AG20443 (cell line): ENCODE results near the gene DLG2.
"Not testable (repeated sequence)": the region's sequence is repeated elsewhere in the genome, so short reads cannot be mapped to it uniquely, and the experiment has no call there.

ENCODE experiments used
- DNase-seq: peaks from one replicate; pipeline ENCODE4 v3.0.0; 2012; ENCODE audit warnings: low spot score, mixed read lengths

DLG2 gene

DNA sequence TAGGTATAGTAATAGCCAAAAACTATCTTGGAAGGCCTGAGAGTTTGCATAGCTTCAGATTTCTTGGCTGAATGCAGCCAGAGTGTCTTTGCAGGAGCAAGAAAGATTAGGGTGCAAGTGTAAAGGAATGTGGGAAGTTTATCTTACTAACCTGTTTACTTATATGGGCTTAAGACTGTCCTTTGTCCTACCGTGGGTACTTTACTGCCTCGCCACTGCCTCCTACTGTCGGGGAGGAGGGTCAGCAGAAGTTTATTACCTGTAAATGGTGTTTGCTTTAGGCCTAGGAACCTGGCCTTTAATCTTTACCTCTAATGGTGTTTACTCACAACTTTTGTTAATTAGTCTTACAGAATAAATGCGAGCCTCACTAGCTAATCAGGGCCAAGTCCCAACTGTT, 633.8 kb downstream of the DLG2 start:
- peak; percentile 17 for DNase-seq

DNA sequence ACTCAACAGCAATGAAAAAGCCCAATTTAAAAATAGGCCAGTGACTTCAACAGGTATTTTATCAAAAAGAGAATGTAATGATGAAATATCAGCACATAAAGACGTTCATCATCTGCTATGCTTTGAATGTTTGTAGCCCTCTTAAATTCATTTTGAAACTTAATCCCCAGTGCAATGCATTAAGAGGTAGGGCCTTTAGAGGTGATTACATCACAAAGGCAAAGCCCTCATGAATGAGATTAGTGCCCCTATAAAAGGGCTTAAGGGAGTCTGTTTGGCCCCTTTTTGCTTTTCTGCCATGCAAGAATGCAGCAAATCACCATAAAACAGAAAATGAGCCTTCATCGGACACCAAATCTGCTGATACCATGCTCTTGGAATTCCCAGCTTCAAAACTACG, 637.0 kb downstream of the DLG2 start:
- no peak for DNase-seq

DNA sequence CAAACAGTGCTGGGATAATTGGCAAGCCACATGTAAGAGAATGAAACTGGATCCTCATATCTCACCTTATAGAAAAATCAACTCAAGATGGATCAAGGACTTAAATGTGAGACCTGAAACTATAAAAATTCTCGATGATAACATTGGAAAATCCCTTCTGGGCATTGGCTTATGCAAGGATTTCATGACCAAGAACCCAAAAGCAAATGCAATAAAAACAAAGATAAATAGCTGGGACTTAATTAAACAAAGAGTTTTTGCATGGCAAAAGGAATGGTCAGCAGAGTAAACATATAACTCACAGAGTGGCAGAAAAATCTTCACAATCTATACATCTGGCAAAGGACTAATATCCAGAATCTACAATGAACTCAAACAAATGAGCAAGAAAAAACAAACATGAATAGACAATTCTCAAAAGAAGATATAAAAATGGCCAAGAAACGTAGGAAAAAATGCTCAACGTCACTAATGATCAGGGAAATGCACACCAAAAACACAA, 639.4 kb downstream of the DLG2 start:
- DNase-seq, result not testable (repeated sequence)

- no peak for DNase-seq
Measured at GRCh38 chr11:84981301-84981700, 645.8 kb downstream of the DLG2 start.

GRCh38 chr11:84969103-84969502, 658.0 kb downstream of the DLG2 start:
- DNase-seq, result peak; percentile 63

DNA sequence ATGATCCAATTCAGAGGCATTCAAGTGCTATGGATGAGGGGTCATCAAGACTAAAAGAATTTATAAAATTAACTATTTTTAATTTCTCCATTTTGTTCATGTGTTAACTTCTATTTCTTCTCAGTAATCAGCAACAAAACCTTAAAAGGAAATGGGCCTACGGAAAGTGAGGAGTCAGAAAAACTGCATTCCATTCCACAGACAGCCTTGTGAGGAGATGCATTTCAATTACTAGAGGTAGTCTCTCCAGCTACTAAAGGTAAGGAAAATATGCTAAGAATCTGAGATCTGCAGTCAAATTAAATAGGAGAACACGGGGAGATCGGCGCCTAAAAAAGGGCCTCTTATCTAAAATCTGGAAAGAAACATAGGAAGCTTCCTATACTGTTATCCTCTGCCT, 661.7 kb downstream of the DLG2 start:
- no peak for DNase-seq

GRCh38 chr11:84963240-84963639, 663.9 kb downstream of the DLG2 start:
- no peak for DNase-seq

DNA sequence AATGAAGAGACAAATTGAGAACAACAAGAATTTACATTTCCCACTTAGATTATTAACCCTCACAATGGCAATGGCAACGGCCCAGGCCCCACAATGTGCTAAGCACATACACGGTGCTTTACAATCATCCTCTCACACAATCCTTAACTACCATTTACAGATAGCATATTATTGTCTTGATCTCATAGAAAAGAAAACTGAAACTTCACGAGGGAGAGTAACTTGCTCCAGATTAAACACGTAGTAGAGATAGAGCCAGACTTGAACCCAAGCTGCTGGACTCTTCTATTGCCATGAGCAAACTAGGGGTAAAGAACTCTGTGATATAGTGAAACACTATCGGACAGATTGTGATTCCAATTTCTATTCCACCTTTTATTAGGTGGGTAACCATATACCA, 665.1 kb downstream of the DLG2 start:
- DNase-seq, result no peak

DNA sequence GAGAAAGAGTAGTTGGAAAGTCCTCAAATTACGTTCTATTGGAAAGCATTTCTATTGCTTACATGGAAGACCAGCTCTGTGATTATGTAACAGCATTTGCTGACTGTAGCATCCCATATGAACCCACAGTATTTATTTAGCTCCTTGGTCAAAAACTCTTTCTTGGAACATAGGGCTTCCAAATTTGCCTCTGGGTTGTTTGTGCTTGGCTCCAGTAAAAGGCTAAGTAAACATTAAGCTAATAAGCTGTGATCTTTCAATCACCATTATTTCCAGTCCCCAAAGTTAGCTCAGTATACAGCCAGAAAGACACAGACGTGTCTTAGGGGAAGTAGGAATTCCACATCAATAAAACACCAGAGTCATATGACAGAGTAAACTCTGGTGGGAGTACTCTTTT, 668.8 kb downstream of the DLG2 start:
- DNase-seq, result no peak

DNA sequence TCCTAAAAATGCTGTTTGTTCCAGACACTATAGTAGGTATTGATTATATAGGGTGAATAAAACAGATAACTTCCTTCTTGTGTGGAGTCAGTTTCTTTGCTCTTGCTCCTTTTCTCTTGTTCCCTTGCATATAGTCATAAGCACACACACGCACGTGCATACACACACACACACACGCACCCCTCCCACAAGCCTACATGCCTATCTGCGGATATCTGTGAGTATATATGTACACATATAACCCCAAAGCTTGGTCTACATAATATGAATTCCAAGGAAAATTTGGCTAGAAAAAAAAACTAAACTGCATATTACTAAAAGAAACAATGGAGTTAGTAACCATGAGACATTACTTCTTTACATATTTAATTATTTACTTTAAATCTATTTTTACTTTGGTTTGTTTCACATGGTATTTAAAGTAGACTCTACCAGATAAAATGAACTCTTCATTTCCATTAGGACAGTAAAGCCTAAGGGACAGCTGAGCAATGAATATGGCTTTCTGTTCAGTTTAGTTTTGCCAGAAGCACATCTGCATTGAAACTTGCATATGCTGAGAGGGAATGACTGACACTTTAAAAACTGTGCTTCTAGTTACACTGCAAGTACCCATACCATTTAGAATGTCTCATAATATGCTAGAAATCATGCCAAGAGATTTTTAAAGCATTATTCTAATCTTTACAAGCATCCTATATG, 676.4 kb downstream of the DLG2 start:
- no peak for DNase-seq

DNA sequence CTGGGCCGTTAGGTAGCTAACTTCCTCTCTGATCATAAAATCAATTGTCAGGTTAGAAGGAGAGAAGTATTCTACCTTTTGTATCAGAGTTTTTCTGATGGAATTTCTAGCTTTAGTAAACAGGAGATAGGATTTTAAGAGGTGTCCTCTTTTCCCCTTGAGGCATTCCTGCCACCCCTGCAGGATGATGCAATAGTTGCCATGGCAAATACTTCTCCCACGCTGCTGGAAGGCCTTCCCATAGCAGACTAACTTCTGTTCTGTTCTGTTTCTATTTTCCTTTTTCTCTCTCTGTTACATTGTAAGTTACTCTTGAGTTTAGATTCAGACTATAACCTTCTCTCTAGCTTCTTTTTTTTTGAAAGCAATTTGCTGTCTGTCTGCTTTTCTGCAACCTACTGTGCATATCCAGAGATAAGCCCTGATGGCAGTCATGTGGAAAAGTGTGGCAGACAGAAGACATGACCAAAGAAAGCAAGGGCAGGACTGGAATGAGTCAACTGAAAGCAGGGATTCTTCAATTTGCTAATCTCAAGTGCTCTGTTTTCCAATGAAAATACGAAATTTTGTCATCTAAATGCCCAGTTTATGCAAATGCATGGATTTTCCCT, 679.1 kb downstream of the DLG2 start:
- peak; percentile 31 for DNase-seq

GRCh38 chr11:84947070-84947469, 680.1 kb downstream of the DLG2 start:
- DNase-seq, result no peak

GRCh38 chr11:84930863-84931262, 696.3 kb downstream of the DLG2 start:
- DNase-seq, result no peak

- DNase-seq, result no peak
Measured at GRCh38 chr11:84929738-84930137, 697.4 kb downstream of the DLG2 start.

- DNase-seq, result peak; percentile 5
Measured at GRCh38 chr11:84924154-84924692, 702.9 kb downstream of the DLG2 start.

DNA sequence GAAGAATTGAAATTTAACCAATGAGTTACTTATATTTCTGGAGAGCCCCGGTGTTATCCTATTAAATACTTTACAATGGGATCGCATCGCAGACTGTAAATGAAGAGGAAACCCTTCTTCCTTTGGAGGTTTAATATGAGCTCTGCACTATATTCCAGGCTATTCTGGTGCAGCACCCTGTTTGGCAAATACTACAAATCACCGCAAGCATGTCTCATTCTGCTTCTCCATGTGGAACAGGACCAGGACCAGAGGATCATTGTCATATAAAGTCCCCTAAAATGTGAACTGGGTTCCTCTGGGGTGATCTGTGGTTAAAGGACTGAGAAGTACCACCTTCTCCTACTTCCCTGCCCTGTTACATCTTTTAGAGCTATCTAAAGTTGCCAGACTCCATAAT, 703.7 kb downstream of the DLG2 start:
- no peak for DNase-seq

DNA sequence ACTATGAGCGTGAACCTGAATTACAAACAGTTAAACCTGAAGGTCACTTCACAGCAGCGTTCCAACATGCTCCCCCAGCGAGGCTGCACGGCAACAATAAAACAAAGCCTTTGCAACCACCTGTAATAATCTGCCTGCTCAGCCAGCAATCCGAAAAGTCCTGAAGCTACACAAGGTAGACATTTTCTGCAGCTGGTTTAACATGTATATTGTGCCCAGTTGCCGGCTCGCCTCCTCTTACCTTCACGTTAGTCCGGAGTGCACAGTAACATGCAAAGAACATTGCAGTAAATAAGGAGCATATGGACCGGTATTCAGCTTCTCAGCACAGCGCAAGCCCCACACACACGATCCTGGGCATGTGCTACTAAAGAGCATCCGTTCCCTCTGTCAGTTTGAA, 704.3 kb downstream of the DLG2 start:
- peak; percentile 6 for DNase-seq

GRCh38 chr11:84922212-84922805, 704.8 kb downstream of the DLG2 start:
- peak; percentile 43 for DNase-seq

GRCh38 chr11:84914511-84914910, 712.6 kb downstream of the DLG2 start:
- DNase-seq, result no peak

GRCh38 chr11:84909740-84910139, 717.4 kb downstream of the DLG2 start:
- DNase-seq, result no peak

- no peak for DNase-seq
Measured at GRCh38 chr11:84906995-84907394, 720.1 kb downstream of the DLG2 start.

DNA sequence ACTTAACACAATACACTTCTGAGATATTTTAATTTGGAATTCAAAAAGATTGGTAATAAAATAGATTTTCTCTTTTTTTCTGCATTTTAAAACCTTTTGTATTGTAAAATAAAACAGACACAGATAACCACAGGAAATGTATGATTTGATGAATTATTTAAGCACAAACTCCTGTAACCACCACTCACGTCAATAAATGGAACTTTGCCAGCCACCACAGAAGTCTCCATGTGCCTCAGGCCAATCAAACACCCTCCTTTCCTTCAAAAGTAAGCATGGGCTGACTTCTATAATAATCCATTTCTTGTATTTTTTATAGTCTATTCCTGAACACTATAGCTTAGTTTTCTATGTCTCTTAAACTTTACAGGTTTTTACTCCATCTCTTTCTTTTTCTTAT, 721.7 kb downstream of the DLG2 start:
- DNase-seq, result no peak

- DNase-seq, result no peak
Measured at GRCh38 chr11:84902445-84902844, 724.7 kb downstream of the DLG2 start.
